ENCODE results near the gene CPLX1.
A peak's percentile ranks its signal among the peaks of the same experiment; 100 is the strongest.
"Not testable (repeated sequence)": the region's sequence is repeated elsewhere in the genome, so short reads cannot be mapped to it uniquely, and the experiment has no call there.

Gene CPLX1

GRCh38 chr4:791252-791897 is 34.6 kb downstream of the CPLX1 start:
- DNase-seq: no peak

- DNase-seq: no peak
Observed at GRCh38 chr4:790466-790820, 35.5 kb downstream of the CPLX1 start.

- DNase-seq: no peak
Observed at GRCh38 chr4:789571-790465, 36.1 kb downstream of the CPLX1 start.

- no peak for DNase-seq
Observed at GRCh38 chr4:788636-789297, 37.2 kb downstream of the CPLX1 start.

GRCh38 chr4:788006-788635 is 37.8 kb downstream of the CPLX1 start:
- DNase-seq: no peak

GRCh38 chr4:787561-787981 is 38.4 kb downstream of the CPLX1 start:
- no peak for DNase-seq

- no peak for DNase-seq
Observed at GRCh38 chr4:786861-787300, 39.0 kb downstream of the CPLX1 start.

GRCh38 chr4:786074-786741 is 39.7 kb downstream of the CPLX1 start:
- no peak for DNase-seq

- DNase-seq: no peak
Observed at GRCh38 chr4:785332-786073, 40.4 kb downstream of the CPLX1 start.

GRCh38 chr4:784401-785331 is 41.3 kb downstream of the CPLX1 start:
- no peak for DNase-seq

- DNase-seq: peak; percentile 97
Observed at GRCh38 chr4:781493-782216, 44.3 kb downstream of the CPLX1 start.

- no peak for DNase-seq
Observed at GRCh38 chr4:780716-781492, 45.0 kb downstream of the CPLX1 start.

- not testable (repeated sequence) for DNase-seq
Observed at GRCh38 chr4:780255-780654, 45.7 kb downstream of the CPLX1 start.

GRCh38 chr4:779555-779954 is 46.4 kb downstream of the CPLX1 start:
- DNase-seq: no peak

GRCh38 chr4:777520-778262 is 48.2 kb downstream of the CPLX1 start:
- no peak for DNase-seq

- DNase-seq: no peak
Observed at GRCh38 chr4:776743-777441, 49.0 kb downstream of the CPLX1 start.

GRCh38 chr4:775485-775884 is 50.4 kb downstream of the CPLX1 start:
- DNase-seq: not testable (repeated sequence)

All from GOT3 (cell line).